Measurements from ENCODE around the gene CARD14.

CARD14 gene

DNA sequence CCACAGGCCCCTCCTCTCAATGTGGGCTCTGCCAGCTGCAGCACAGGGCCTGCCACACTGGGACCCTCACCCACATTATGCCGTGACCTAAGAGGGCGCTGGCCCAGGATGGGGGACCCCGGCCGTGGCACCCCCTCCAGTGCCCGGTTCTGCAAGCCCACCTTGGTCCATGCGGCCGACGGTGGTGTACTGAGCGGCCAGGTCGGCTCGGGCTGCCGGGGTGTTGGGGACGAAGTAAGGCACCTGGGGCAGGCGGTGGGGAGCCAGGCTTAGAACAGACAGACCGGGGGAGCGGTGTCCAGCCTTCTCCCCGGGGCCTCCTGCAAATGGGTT, 43.8 kb downstream of the CARD14 start:
- no peak for DNase-seq

DNA sequence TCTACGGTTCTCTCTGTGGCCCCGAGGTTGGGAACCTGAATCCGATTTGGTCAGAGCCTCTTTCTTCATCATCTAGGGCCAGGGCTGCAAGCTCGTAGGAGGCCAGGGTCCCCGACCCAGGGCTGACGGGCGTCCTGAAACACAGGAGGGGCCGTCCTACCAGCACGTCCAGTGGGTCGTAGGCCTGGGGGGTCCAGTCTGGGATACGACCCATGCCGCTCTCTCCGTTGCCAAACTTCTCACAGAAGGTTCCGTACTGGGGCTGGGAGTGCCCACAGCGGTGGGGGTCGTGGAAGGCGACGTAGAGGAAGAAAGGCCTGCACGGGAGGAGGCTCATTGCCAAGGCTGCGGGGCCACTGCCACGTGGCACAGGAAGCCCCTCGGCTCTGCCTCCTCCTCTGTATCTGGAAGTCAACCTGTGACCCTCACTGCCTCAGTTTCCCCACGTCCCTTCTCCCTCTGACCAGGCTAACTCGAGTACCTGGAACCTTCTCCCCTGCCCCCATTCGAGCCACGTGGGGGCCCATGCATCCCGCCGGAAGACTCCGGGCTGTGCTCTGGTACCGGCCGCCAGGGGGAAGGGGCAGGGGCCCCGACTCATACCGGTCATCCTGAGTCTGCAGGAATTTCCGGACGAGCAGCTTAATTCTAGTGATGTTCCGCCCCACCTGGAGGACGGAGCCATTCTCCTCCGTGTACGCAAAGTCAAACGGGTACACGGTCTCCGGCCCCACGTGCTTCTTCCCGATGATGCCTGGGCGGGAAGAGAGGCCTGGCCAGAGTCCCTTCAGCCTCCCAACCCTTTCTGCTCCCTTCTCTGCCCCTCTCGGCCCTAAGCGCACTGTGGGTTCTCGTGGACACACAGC, 44.4 kb downstream of the CARD14 start:
- DNase-seq: no peak

DNA sequence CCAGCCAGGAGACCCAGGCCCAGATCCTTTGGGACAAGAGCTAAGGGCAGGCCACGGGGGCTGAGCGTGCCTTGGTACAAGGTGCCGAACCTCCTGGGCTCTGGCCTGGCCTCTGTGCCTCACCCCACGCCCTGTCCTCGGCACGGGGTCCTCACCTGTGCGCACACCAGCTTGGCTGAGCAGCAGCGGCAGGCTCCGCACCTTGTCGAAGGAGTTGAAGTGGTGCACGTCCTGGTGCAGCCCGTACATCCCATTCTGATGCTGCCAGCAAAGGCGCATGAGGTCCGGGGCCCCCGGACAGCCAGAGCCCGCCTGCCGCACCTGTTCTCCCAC, 45.0 kb downstream of the CARD14 start:
- DNase-seq: no peak

DNA sequence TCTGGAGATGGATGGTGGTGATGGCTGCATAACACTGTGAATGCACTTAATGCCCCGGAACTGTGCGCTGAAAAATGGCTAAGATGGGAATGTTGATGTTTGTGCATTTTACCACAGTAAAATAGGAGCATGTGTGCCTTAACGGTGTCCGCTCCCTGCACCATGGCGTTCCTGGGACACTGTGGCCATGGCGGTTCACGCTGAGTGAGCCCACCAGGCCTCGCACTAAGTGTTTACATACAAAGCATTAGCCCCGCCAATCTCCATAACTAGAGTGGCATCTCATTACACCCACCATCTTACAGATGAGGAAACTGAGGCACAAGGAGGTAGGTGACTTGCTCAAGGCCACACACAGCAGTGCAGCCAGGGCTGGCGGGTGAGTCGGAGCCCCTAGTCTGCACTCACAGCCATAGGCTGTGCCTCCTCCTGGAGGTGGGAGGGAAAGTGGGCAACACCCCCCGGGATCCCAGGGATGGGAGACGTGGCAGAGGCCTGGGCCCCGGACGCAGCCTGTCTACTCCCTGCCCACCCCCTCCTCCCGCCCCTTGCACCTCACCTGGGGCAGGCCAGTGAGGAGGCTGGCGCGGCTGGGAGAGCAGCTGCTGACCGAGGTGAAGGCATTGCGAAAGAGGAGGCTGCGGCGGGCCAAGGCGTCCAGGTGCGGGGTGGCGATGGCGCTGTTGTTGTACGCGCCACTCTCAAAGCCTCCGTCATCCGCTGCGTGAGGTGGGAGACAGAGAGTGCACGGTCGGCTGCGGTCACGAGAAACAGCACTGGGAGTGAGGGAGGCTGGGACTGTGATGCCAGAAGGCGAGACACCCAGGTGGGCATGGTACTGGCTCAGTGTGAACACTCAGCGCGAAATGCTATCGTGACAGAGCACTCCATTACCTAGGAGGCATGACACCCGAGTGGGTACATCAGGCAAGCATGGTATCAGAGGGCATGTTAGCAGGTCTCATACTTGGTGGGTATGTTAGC, 46.9 kb downstream of the CARD14 start:
- DNase-seq: no peak

DNA sequence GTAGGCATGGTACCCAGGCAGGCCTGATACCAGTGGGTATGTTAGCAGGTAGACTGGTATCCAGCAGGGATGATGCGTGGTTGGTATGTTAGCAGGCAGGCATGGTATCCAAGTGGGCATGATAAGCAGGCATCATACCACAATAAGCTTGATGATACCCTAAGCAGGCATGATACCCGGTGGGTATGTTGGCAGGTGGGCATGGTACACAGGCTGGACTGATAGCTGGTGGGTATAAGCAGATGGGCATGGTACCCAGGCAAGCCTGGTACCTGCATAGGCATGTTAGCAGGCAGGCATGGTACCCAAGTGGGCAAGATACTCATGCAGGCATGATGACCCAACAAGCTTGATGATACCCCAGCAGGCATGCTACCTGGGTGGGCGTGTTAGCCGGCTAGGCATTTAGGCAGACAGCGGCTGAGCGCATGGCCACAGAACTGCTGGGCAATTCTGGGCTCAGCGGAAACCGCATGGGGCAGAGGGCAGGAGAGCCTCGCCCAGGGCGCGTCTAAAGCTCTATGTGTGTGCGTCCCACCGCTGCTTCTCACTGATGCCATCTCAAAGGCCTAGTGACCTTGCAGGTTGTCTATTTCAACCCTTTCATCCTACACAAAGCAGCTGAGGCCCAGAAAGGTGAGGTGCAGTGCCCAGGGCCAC, 48.0 kb downstream of the CARD14 start:
- no peak for DNase-seq

DNA sequence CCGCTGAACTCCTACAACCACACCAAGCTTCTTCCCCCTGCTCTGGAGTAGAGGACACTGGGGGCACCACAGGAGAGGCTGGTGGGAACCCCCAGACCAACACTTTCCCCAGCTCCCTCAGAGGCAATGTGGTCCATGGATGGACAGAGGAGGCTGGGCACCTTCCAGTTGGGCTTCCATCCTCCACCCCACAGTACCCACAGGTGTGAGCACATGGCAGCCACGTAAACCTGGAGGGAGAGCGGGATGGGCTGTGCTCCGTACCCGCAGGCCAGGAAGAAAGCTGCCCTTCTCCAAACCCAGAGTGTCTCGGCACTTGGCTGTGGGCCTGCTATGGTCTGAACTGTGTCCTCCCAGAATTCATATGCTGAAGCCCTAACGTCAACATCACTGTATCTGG, 48.6 kb downstream of the CARD14 start:
- DNase-seq: no peak

DNA sequence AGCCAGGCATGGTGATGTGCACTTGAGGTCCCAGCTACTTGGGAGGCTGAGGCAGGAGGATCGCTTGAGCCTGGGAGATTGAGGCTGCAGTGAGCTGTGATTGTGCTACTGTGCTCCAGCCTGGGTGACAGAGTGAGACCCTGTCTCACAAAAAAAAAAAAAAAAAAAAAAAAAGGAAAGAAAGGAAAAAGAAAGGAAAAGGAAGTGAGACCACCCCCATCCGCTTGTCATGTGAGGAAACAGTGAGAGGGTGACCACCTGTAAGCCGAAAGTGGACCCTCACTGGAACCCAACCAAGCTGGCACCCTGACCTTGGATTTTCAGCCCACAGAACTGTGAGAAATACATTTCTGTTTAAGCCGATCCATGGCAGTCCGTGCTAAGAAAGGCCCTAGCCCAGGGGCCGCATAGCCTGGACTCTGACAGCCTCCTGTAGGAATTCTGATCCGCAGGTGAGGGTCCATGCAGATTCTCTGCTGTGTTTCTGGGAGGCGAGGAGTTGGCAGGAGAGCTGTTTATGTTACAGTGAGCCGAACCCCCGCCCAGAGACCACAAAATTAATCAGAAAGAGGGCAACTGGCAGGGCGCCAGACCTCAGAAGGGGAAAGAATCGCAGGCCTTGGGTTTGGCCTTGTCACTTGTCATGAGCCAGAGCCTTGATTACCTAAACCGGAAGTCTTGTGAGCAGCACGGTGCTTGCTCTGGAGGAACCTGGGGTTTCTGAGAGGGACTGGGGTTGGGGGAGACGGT, 49.4 kb downstream of the CARD14 start:
- peak; percentile 90 for DNase-seq

DNA sequence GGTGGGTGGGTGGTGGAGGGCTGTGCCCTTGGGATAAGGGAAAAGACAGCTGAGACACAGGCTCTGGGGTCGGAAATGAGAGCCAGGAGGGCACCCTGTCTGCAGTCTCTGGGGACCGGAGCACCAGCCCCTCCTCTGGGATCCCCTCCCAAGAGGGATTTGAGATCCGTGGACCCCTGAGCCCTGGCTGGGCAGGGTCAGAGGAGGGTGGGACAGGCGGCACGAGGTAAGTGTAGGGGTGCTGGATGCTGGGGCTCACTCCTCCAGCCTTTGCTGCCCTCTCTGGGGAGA, 49.9 kb downstream of the CARD14 start:
- DNase-seq: no peak

DNA sequence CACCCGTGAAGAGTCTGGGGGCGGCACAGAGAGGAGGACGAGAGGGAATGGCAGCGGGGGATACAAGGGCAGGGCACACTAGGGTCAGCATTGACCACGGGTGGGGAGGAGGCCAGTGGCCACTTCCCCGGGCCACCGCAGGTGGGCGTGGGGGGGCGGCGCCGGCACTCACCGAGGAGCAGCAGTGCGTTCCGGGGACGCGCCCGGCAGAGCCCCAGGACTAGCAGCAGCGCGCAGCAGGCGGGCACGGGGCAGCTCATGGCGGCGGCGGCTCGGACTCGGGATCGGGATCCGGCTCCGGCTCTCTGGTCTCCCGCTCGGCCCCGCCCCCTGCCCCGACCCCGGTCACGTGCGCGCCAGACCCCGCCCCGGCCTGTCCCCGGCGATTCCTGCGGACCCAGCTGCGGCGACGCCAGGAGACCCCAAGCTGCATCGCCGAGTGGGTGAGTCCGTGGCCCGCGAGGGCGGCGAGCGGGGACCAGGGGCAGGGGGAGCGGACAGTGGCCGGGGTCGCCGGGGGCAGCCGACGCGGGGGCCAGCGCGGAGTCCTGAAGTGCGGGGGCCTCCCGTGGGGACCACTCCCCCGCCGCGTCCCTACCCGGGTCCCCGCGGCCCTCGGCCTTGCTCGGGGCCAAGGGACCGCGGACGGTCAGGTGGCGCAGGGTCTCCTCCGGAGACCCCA, 50.4 kb downstream of the CARD14 start, which contains the start of the genes SGSH and SLC26A11:
TSS of gene SGSH (minus strand) at position 280 of the 682 bp plus-strand sequence. CDS start at position 260, 20 bp downstream.
TSS of gene SLC26A11 (plus strand) at position 374 of the 682 bp plus-strand sequence. CDS start 1,134 bp downstream, outside the sequence.
- DNase-seq: peak; percentile 77

DNA sequence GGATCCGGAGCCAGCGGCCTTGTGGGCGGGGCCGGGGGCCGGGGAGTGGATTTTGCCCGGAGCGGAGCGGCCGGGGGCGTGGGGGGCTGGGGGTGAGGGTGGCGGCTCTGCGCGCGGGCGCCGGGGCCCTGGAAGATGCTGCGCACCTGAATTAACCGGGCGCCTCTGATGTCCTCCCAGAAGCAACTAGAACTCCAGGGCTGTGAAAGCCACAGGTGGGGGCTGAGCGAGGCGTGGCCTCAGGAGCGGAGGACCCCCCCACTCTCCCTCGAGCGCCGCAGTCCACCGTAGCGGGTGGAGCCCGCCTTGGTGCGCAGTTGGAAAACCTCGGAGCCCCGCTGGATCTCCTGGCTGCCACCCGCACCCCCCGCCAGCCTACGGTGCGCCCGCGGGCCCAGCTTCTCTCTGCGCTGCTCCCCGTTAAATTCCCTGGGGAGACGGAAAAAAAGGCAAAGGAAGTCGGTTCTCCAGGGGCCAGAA, 50.9 kb downstream of the CARD14 start:
- DNase-seq: peak; percentile 13

DNA sequence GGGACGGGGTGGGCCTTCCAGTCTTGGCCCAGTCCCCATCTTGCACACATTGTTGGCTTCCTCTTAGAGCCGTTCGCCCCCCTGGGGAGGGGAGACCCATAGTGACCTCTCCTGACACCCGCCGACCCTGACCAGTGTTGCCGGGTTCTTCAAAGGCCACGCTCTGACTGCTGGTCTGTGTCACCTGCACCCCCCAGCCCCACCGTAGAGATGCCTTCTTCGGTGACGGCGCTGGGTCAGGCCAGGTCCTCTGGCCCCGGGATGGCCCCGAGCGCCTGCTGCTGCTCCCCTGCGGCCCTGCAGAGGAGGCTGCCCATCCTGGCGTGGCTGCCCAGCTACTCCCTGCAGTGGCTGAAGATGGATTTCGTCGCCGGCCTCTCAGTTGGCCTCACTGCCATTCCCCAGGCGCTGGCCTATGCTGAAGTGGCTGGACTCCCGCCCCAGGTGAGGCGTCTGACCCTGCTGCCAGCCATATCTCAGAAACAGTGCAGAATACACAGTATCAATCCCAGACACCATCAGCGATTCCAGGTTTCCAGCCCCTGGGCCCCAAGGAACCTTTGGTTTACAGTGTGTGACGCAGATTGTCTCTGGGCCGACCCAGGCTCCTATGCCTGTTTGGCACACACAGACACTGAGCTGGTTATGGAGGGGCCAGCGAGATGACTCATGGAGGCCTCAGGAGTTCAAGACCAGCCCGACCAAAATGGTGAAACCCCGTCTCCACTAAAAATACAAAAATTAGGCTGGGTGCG, 51.7 kb downstream of the CARD14 start:
- no peak for DNase-seq

DNA sequence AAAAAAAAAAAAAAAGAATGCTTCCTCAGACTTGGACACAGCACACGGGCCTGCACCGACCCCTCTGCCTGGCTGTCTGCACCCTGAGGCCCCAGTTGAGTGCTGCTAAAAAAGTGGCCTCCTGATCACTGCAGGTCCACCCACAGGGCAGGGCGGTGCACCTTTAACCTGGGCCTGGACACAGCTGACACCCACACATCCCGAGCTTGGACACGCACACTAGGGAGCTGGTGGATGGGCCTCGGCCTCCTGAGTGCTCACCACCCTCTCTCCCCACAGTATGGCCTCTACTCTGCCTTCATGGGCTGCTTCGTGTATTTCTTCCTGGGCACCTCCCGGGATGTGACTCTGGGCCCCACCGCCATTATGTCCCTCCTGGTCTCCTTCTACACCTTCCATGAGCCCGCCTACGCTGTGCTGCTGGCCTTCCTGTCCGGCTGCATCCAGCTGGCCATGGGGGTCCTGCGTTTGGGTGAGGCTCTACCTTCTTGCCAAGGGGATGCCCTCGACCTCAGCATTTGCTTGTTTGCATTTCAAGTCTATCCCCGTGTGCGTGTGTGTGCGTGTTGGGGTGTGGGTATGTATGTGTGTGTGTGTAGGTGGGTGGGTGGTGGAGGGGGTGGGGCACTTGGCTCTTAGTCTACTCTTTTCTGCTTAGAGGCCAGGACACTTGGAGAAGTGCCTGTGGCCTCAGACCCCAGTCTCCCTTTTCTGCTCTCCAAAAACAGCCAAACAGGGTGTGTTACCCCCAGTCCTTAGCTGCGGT, 52.7 kb downstream of the CARD14 start:
- no peak for DNase-seq

DNA sequence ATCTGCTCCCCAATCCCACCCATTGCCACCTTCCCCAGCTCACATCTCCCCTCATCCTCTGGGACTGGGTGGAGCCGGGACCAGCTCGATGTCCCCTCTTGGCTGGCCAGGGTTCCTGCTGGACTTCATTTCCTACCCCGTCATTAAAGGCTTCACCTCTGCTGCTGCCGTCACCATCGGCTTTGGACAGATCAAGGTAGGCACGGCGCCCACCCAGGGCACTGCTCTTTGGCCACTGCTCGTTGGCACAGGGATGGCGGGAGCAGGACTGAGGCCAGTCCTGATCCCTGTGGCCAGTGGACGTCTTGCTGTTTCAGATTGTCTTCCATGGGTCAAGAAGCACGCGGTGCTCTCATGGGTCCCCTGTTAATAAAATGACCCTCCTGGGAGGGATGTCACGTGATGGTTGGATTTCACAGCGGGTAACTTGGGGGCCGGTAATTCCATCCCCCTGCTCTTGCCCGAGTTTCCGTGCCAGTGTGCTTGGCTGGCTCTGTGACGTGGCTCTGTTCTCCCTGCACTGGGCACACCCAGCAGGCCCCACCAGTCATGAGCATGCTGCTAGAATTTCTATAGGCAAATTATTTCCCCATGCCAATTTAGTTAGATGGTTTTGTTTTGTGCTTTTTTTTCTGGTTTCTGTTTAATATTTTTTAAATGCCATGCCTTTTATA, 53.4 kb downstream of the CARD14 start:
- DNase-seq: no peak

DNA sequence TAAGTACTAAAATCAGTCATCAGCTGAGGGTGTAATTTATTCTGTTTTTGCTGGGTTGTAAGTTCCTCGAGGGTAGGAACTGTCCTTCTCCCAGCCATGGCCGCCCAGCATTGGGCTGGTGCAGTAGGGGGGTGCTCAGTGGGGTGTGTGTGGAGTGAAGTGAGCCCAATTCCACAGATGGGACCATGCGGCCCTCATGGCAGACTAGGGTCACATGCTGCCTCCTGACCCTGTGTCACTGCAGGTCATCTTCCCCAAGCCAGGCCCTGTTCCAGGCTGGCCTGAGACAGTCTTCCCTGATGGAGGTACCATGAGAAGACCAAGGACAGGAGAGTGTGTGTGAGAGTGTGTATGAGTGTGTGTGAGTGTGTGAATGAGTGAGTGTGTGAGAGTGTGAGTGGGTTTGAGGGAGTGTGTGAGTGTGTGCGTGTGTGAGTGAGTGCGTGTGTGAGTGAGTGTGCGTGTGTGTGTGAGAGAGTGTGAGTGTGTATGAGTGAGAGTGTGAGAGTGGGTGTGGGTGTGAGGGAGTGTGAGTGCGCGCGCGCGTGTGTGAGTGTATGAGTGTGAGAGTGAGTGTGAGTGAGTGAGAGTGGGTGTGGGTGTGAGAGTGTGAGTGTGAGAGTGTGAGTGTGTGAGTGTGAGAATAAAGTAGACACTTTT, 54.1 kb downstream of the CARD14 start:
- DNase-seq: no peak

DNA sequence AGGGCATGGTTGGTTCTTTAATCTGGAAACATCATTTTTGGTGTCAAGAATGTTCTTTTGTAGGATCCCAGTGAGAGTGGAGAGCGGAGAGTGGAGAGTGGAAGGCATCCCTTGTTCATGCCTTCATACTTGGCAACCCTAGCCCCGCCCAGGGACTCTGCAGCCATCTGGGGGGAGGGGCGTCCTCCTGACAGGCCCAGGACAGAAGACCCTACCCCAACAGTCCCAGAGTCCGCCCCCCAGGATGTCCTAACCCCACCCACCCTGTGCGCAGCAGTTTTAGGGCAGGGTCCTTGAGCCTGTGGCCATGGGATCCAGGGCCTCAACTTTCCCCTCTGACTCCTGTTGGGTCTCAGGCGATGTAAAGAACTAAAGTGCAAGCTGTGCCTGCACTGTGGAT, 54.9 kb downstream of the CARD14 start:
- DNase-seq: no peak

DNA sequence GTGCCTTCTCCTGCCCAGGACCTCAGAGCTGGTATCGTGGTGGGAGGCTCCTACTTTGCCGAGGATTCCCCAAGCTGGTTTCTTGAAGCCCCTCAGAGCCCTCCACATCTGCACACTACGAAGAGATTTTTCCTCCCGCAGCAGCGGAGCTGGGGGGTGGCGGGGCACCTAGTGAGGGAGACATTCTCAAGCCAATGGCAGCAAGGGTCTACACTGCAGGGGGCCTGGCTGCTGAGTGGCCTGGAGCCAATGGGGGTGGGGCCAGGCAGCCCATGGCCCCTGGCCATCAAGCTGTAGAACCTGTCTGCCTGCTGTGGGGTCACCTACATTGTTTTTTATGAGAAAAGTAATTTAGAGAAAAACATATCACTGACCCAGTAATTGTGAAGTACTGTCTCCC, 55.4 kb downstream of the CARD14 start:
- no peak for DNase-seq

DNA sequence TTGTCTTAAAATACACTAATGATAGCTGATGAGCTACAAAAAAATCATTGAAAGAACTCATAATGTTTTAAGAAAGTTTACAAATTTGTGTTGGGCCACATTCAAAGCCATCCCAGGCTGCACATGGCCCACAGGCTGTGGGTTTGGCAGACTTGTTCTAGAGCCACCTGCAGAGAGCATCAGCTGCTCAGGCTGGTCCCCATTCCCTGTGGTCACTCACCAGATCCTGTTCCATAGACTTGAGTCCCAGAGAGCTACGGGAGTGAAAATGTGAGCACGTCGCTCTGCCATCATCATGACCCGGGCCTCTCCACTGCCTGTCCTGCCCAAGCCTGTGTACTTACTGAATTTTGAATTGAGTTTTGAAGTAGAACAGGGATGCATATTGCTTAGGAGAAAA, 57.3 kb downstream of the CARD14 start:
- DNase-seq: no peak

DNA sequence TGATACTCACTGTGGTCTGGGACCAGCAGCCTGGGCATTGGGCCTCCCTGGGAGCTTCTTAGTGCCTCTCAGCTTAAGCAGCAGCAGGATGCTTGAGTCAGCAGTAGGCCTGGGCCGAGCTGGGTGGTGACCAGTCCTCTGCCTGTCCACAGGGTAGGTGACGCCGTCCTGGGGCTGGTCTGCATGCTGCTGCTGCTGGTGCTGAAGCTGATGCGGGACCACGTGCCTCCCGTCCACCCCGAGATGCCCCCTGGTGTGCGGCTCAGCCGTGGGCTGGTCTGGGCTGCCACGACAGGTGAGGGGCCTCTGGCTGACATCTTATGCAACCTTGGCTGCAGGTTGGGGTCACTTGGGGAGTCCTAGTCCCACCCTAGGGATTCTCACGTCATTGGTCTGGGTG, 57.8 kb downstream of the CARD14 start:
- DNase-seq: no peak

DNA sequence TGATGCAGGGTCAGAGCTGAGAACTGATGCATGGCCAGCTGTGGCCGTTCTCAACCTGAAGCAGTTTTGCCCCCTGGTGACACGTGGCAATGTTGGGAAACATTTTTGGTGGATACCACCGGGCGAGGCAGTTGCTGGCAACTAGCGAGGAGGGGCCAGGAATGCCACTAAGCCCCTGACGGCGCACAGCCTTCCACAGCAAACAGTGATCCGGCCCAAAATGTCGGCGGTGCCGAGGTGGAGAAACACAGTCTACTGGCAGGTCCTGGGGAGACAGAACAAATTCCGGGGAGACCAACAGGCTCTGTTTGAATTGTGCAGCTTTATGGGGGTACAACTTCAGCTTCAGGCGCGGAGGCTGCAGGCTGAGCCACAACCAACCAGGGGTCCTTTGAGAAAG, 58.6 kb downstream of the CARD14 start:
- DNase-seq: no peak
